ENCODE measurements around the gene NT5DC1.

The NT5DC1 gene

DNA sequence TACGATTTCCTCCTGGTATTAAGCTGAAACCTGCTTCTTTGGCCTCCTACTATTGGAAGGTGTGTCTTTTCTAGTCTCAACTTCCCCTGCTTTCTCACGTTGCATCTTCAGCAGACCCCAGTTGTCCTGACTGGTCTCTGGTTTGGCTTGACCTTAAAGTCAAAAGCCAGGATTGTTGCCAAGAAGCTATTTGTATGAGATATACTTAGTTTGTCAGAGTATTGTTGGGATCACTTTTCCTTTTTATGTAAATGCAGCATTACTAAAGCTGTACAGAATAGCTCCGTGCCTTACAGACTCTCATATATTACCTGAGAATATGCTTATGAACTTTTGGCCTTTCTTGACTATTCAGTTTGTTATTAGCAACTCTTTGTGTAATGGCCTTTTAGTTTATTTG lies 92.1 kb downstream of the NT5DC1 start:
- Histone ChIP-seq H3K27me3 (ENCODE audit: control insufficient read depth, insufficient read depth, low read length) (no peaks in the 10 kb centered on the region), H3K9me3 (ENCODE audit: control insufficient read depth, insufficient read depth, low read depth, low read length) (no peaks in the 10 kb centered on the region), H3K36me3 (ENCODE audit: control insufficient read depth, insufficient read depth, low read length) (no peaks in the 10 kb centered on the region), H3K9ac (ENCODE audit: low read length) (no peak overlapping the region), H3K4me1 (ENCODE audit: control insufficient read depth, insufficient read depth, low read length) (no peaks in the 10 kb centered on the region), H3K27ac (ENCODE audit: low read depth, low read length) (no peak overlapping the region), H3K4me3 (ENCODE audit: low read depth, low read length) (no peak overlapping the region)

DNA sequence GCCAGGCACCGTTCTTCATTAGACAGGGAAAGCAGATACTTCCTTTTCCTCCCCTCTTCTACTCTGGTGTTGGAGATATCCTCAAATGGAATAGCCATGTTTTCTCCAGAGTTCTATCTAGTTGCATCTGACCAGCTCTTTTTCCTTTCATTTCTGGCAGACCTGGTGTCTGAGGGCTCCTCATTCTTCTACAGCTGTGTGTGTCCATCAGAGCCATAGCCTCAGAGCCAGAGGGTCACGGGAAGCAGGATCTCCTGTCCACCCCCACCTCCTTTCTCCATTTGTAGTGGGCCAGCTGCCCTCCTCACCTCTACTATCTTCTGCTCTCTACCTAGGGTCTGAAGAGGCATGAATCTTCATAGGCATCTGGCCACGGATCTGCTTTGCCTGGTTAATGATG lies 96.2 kb downstream of the NT5DC1 start:
- Histone ChIP-seq H3K27me3 (ENCODE audit: control insufficient read depth, insufficient read depth, low read length) (no peaks in the 10 kb centered on the region), H3K4me3 (ENCODE audit: low read depth, low read length) (no peak overlapping the region), H3K36me3 (ENCODE audit: control insufficient read depth, insufficient read depth, low read length) (no peaks in the 10 kb centered on the region), H3K9ac (ENCODE audit: low read length) (no peak overlapping the region), H3K9me3 (ENCODE audit: control insufficient read depth, insufficient read depth, low read depth, low read length) (no peaks in the 10 kb centered on the region), H3K27ac (ENCODE audit: low read depth, low read length) (no peak overlapping the region), H3K4me1 (ENCODE audit: control insufficient read depth, insufficient read depth, low read length) (no peaks in the 10 kb centered on the region)

DNA sequence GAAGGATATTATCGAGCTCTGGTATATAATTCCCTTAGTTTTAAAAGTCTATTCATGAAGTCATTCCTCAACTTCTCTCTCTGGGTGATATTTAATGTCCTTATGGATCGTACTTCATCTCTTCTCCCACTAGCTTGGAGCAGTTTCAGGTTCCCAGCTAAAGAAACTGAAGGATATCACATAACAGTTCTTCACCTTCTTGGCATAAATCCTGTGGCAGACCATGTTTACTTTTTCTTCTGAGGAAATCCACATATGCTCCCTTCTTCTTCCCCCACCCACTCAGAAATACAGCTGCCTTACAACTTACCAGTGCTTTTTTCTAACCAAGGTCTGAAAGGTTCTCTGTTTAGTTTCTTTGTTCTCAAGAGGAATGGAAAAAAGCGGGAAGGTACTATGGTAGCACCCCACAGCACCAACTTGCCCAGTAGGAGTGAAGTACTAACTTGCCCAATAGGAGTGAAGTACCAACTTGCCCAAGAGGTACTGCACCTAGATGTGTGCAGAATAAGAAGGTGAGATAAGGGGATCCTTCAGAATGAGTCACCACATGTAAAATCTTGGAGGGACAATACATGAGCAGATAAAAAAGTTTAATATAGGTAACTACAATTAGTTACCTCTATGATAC lies 100.1 kb downstream of the NT5DC1 start:
- Histone ChIP-seq H3K27ac (ENCODE audit: low read depth, low read length) (no peak overlapping the region), H3K4me1 (ENCODE audit: control insufficient read depth, insufficient read depth, low read length) (no peaks in the 10 kb centered on the region), H3K36me3 (ENCODE audit: control insufficient read depth, insufficient read depth, low read length) (no peaks in the 10 kb centered on the region), H3K9me3 (ENCODE audit: control insufficient read depth, insufficient read depth, low read depth, low read length) (no peaks in the 10 kb centered on the region), H3K27me3 (ENCODE audit: control insufficient read depth, insufficient read depth, low read length) (no peaks in the 10 kb centered on the region), H3K9ac (ENCODE audit: low read length) (no peak overlapping the region), H3K4me3 (ENCODE audit: low read depth, low read length) (no peak overlapping the region)

DNA sequence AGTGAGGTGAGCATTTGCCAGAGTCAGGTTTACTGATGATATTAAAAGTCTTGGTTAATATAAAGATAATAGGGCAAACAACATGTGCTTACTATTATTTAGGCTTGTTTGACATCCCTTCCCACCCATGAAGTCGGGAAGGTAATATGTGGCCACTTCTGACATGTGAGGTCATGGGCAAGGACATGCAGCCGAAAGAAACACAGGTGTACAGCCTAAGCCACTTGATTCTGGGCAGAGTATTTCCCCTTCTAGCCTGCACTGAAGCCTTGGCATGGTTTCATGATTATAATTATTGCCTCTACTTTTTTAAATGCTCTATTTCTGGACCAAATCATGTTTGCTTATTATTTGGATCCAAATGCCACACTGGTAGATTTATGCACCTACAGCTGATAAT lies 100.9 kb downstream of the NT5DC1 start:
- no peaks in the 10 kb centered on the region for H3K4me1 ChIP-seq (ENCODE audit: control insufficient read depth, insufficient read depth, low read length)
- no peak overlapping the region for H3K4me3 ChIP-seq (ENCODE audit: low read depth, low read length)
- H3K36me3 ChIP-seq (ENCODE audit: control insufficient read depth, insufficient read depth, low read length) = no peaks in the 10 kb centered on the region
- H3K9me3 ChIP-seq (ENCODE audit: control insufficient read depth, insufficient read depth, low read depth, low read length) = no peaks in the 10 kb centered on the region
- H3K27me3 ChIP-seq (ENCODE audit: control insufficient read depth, insufficient read depth, low read length) = no peaks in the 10 kb centered on the region
- no peak overlapping the region for H3K9ac ChIP-seq (ENCODE audit: low read length)
- H3K27ac ChIP-seq (ENCODE audit: low read depth, low read length) = no peak overlapping the region

DNA sequence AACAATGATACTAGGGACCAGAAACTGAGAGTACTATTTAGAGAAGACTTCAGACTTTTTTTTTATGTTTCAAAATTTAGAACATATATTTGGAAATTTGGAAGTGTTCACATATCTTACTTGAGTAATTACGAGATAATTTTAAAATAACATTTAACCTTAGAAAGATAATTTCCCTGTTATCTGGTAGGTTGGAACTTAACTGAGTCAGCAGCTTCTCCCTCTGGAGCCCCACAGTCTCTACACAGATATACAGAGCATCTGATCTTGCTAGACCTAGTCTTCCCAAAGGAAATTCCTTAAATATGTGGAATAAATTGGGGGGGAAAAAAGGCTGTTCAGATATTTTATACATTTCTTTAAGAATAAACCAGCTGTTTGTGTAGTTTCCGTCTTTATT lies 104.6 kb downstream of the NT5DC1 start:
- no peak overlapping the region for H3K4me3 ChIP-seq (ENCODE audit: low read depth, low read length)
- H3K27me3 ChIP-seq (ENCODE audit: control insufficient read depth, insufficient read depth, low read length) = no peaks in the 10 kb centered on the region
- H3K36me3 ChIP-seq (ENCODE audit: control insufficient read depth, insufficient read depth, low read length) = no peaks in the 10 kb centered on the region
- no peaks in the 10 kb centered on the region for H3K9me3 ChIP-seq (ENCODE audit: control insufficient read depth, insufficient read depth, low read depth, low read length)
- H3K4me1 ChIP-seq (ENCODE audit: control insufficient read depth, insufficient read depth, low read length) = no peaks in the 10 kb centered on the region
- H3K27ac ChIP-seq (ENCODE audit: low read depth, low read length) = no peak overlapping the region
- H3K9ac ChIP-seq (ENCODE audit: low read length) = no peak overlapping the region

DNA sequence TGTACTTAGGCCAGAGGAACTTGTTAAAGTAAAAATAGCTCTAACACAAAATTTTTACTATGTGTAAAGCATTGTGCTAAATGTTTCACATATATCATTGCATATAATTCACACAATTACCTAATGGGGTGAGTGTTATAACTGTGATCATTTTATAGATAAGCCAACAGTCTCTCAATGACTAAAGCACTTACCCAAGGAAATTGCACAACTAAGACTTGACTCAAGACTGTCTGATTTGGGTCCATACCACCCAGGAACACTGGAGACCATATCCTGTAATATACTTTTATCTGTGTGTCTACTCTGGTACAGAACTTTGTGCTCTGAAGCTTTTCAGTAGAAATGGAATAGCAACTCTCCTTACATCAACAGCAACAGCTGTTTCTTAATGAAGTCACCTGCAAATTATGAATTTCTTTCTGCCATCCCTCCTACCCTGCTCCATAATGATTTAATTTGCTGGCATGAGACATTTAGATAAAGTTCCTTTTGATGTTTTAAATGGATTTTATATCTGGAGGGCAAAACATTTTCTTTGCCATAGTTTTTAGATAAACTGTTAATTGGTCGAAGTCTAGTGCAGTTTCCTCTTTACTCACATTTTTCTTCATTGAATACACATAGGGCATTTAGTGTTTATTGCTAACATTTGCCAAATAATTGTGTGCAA lies 105.7 kb downstream of the NT5DC1 start:
- H3K27me3 ChIP-seq (ENCODE audit: control insufficient read depth, insufficient read depth, low read length) = no peaks in the 10 kb centered on the region
- no peak overlapping the region for H3K27ac ChIP-seq (ENCODE audit: low read depth, low read length)
- no peaks in the 10 kb centered on the region for H3K9me3 ChIP-seq (ENCODE audit: control insufficient read depth, insufficient read depth, low read depth, low read length)
- H3K4me3 ChIP-seq (ENCODE audit: low read depth, low read length) = no peak overlapping the region
- no peak overlapping the region for H3K9ac ChIP-seq (ENCODE audit: low read length)
- H3K36me3 ChIP-seq (ENCODE audit: control insufficient read depth, insufficient read depth, low read length) = no peaks in the 10 kb centered on the region
- H3K4me1 ChIP-seq (ENCODE audit: control insufficient read depth, insufficient read depth, low read length) = no peaks in the 10 kb centered on the region

DNA sequence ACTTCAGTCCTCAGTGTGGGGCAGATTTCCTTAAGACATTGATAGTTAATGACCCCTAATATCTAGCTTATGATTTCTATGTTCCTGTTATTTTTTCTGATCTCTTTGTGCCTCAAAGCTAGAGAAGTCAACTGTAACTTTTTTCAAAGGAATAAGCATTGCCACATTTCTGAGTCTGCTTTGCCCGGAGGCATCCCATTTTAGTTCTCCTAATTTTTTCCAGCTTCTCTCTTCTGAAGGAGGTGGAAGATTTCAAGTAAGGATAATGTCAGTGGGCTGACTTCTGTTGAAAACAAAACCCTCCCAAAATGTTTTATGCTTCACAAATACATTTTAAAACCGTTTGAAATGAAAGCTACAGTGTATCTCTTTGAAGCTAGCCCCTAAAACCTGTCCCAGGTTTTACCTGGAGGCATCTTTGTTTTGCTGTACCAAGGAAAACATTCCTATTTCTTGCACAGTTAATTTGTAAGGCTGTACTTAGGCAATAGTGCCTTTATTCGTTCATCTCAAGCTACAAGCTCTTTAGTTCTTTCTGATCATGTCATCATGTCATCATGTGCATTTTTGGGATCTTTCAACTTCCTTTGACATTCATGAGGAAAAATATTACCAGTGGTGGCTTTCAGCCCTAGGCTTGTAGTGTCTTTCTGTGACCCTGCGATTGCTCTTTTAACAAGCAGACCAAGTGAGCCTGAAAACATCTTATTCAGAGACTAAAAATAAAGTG lies 107.6 kb downstream of the NT5DC1 start:
- H3K27me3 ChIP-seq (ENCODE audit: control insufficient read depth, insufficient read depth, low read length) = no peaks in the 10 kb centered on the region
- H3K9ac ChIP-seq (ENCODE audit: low read length) = no peak overlapping the region
- H3K27ac ChIP-seq (ENCODE audit: low read depth, low read length) = no peak overlapping the region

DNA sequence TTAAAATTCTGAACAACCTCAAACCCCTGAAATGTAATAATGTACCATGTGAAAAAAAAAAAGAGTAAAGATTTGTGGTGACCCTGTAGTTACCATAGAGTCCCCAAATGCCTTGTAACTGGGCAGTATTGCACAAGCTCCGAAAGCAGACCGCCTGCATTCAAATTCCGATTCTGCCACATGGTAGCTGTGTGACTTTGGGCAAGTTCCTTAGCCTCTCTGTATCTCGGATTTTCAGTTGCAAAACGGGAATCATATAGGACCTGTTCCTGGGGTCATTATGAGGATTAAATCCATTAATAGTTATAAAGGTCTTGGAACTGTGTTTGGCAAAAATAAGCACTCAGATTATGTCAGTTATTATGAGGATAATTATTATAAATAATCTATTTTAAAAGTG lies 109.7 kb downstream of the NT5DC1 start:
- Histone ChIP-seq H3K27me3 (ENCODE audit: control insufficient read depth, insufficient read depth, low read length) (no peaks in the 10 kb centered on the region), H3K4me1 (ENCODE audit: control insufficient read depth, insufficient read depth, low read length) (no peaks in the 10 kb centered on the region), H3K9ac (ENCODE audit: low read length) (no peak overlapping the region), H3K9me3 (ENCODE audit: control insufficient read depth, insufficient read depth, low read depth, low read length) (no peaks in the 10 kb centered on the region), H3K4me3 (ENCODE audit: low read depth, low read length) (no peak overlapping the region), H3K36me3 (ENCODE audit: control insufficient read depth, insufficient read depth, low read length) (no peaks in the 10 kb centered on the region), H3K27ac (ENCODE audit: low read depth, low read length) (no peak overlapping the region)

More for the DNA sequence above, 107.6 kb downstream of the NT5DC1 start:
- Histone ChIP-seq H3K4me1 (ENCODE audit: control insufficient read depth, insufficient read depth, low read length) (no peaks in the 10 kb centered on the region), H3K9me3 (ENCODE audit: control insufficient read depth, insufficient read depth, low read depth, low read length) (no peaks in the 10 kb centered on the region), H3K36me3 (ENCODE audit: control insufficient read depth, insufficient read depth, low read length) (no peaks in the 10 kb centered on the region), H3K4me3 (ENCODE audit: low read depth, low read length) (no peak overlapping the region)

DNA sequence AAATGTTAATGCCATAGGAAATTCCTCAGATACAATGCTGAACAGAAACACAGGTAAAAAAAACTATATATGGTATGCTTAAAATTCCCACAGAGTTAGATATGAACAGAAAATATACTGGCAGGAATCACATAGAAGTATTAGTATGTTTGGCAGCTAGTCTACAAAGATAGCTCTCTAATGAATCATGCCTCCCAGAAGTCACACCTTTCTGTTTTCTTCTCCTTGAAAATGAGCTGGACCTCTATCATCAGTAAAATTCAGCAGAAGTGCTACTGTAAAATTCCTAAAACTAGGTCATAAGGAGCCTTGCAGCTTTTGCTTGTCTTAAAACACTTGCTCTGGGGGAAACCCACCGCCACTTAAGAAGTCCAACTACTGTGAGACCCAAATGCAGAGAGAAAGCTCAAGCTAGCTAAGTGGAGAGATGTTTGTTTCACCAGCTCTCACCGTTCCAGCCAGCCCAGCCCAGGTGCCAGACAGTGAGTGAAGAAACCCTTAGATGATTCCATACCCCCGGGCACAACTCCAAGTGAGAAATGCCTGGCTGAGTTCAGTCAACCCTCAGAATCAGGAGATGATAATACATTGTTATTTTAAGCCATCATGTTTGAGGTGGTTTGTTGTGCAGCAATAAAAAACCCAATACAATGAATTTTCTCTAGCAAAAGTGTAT lies 110.2 kb downstream of the NT5DC1 start:
- Histone ChIP-seq H3K27me3 (ENCODE audit: control insufficient read depth, insufficient read depth, low read length) (no peaks in the 10 kb centered on the region), H3K27ac (ENCODE audit: low read depth, low read length) (no peak overlapping the region)

DNA sequence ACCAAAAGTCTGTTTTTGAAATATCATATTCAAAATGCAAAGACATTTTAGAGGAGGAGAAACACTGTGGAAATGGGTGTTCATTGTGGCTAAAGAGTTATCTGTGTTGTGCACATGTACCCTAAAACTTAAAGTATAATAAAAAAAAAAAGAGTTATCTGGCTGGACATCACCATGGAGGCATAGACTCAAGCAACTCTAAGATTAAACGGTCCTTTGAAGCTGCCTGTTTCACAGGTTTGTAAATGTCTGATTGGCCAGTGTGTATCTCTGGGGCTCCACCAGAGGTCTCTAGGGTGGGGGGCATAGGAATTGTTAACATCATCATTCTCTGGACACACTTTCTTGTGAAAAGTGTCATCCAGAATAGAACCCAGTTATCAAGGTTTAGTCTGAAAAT lies 114.0 kb downstream of the NT5DC1 start:
- Histone ChIP-seq H3K4me3 (ENCODE audit: low read depth, low read length) (no peak overlapping the region), H3K9ac (ENCODE audit: low read length) (no peak overlapping the region), H3K27me3 (ENCODE audit: control insufficient read depth, insufficient read depth, low read length) (no peaks in the 10 kb centered on the region), H3K9me3 (ENCODE audit: control insufficient read depth, insufficient read depth, low read depth, low read length) (no peaks in the 10 kb centered on the region), H3K36me3 (ENCODE audit: control insufficient read depth, insufficient read depth, low read length) (no peaks in the 10 kb centered on the region), H3K4me1 (ENCODE audit: control insufficient read depth, insufficient read depth, low read length) (no peaks in the 10 kb centered on the region), H3K27ac (ENCODE audit: low read depth, low read length) (no peak overlapping the region)

More for the DNA sequence above, 110.2 kb downstream of the NT5DC1 start:
- H3K9me3 ChIP-seq (ENCODE audit: control insufficient read depth, insufficient read depth, low read depth, low read length) = no peaks in the 10 kb centered on the region
- H3K4me1 ChIP-seq (ENCODE audit: control insufficient read depth, insufficient read depth, low read length) = no peaks in the 10 kb centered on the region
- H3K9ac ChIP-seq (ENCODE audit: low read length) = no peak overlapping the region
- H3K4me3 ChIP-seq (ENCODE audit: low read depth, low read length) = no peak overlapping the region
- H3K36me3 ChIP-seq (ENCODE audit: control insufficient read depth, insufficient read depth, low read length) = no peaks in the 10 kb centered on the region

DNA sequence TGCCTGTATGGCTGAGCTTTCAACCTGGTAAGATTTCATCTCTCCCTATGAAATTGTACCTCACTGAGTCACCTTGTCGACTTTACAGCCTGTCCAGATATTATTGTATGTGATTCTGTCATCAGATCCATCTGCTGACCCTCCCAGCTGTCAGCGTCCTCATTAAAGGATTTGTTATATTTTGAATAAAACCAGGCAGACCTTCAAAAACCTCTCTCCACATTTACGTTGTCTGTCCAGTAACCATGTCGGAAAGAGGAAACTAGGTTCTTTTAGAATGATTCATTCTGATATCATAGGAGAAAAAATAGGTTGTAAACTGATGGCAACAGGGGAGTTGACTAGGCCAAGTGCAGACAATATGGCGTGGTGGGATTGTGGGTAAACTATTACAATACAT lies 114.8 kb downstream of the NT5DC1 start:
- Histone ChIP-seq H3K4me3 (ENCODE audit: low read depth, low read length) (no peak overlapping the region), H3K9ac (ENCODE audit: low read length) (no peak overlapping the region), H3K27ac (ENCODE audit: low read depth, low read length) (no peak overlapping the region), H3K9me3 (ENCODE audit: control insufficient read depth, insufficient read depth, low read depth, low read length) (no peaks in the 10 kb centered on the region), H3K4me1 (ENCODE audit: control insufficient read depth, insufficient read depth, low read length) (no peaks in the 10 kb centered on the region), H3K36me3 (ENCODE audit: control insufficient read depth, insufficient read depth, low read length) (no peaks in the 10 kb centered on the region), H3K27me3 (ENCODE audit: control insufficient read depth, insufficient read depth, low read length) (no peaks in the 10 kb centered on the region)

All from HUES6 (cell line).